ENCODE results near the gene ABLIM2.

ABLIM2 gene

DNA sequence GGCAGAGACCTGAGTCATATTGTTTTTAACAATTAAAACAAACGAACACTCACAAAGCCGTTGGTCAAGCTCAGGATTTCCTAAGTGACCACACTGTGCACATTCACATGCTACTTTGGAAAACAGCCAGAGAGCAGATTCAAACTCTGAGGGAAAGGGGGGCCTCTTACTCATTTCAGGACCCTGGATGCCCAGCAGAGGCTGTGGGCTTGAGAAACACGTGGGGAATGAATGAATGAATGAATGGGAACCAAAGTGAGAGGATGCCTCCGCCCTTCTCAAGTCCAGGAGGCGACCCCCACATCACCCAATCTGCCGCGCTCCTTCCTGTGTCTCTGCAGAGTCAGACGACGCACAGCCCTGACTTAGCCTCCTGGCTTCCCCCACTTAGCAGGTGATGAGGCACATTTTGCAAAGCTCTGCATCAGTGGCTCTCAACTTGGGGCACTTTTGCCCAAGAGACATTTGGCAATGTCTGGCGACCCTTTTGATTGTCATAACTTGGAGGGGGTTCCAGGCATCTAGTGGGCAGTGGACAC lies 76.0 kb downstream of the ABLIM2 start:
- no peak for DNase-seq

DNA sequence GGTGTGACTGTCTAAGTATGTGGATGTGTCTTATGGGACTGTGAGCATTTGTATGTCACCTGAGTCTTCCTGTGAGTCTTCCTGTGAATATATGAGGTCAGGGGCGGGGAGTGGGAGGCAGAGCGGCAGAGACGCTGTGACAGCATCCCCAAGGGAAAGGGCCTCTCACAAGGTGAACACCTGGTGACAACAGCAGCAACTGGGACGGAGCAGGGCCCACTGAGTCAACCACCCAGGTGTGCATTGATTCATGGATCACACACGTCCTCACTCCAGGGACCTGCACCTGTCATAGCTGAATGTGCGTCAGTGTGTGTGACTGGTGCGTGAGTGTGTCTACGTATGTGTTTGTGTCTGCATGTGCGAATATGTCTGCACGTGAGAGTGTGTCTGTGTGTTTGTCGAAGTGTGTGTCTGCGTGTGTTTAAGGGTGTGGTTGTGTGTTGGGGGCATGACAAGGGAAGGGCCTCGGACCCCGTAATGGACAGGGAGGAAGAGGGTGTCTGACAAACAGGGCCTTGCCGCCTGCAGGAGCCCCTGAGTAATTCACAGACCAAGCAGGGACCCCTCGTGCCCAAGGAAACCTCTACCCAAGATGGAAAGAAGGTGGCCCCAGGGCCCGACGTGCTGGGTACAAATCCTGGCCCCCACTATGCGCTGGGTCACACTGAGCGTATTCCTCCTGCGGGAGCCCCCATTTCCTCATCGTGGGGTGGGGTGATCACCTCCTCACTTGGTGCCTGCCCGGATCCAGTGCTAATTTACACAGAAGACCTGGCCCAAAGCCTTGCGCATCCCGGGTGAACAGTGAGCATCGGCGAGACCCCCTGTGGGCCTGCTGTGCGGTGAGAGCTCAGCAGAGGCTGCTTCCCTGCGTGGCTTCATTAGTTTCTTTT lies 76.7 kb downstream of the ABLIM2 start:
- no peak for DNase-seq

DNA sequence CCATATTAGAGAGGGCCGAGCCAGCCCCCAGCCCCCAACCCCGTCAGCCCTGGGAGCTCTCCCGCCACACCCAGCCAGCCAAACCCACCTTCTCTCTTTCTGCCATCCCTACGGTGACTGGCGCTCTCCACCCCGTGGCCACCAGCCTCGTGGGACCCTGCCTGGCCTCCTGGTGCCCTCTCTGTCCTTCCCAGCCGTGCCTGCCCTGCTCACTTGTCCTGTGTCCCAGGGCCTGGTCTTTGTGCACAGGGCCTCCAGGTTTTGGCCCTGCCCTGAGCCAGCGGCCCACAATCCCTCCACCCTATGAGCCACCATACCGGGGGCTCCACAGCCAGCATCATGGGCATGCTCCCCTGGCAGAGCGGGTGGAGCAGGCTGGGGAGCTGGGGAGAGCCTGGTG lies 77.4 kb downstream of the ABLIM2 start:
- DNase-seq: no peak

DNA sequence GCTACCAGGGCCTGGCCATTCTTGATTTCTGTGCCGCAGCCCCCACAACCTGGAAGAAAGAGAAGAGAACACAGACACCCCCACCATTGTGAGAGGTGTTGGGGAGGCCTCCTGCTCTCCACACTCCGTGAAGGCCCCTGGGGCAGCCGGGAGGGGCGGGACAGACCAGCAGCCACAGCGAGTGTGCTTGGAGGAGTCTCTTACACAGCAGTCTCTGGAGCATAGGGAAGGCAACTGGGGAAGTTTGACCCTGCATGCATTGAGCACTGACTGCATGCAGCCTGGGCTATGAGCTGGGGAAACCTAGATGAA lies 77.9 kb downstream of the ABLIM2 start:
- DNase-seq: no peak

- DNase-seq: no peak
These were observed 78.5 kb downstream of the ABLIM2 start for GRCh38 chr4:8079916-8080753.

- DNase-seq: no peak
These were observed 79.4 kb downstream of the ABLIM2 start for GRCh38 chr4:8079031-8079885.

- no peak for DNase-seq
These were observed 80.0 kb downstream of the ABLIM2 start for GRCh38 chr4:8078610-8079015.

GRCh38 chr4:8078109-8078494 lies 80.5 kb downstream of the ABLIM2 start:
- DNase-seq: no peak

GRCh38 chr4:8077181-8078108 lies 81.2 kb downstream of the ABLIM2 start:
- peak; percentile 33 for DNase-seq

- no peak for DNase-seq
These were observed 82.6 kb downstream of the ABLIM2 start for GRCh38 chr4:8076023-8076422.

- DNase-seq: no peak
These were observed 85.3 kb downstream of the ABLIM2 start for GRCh38 chr4:8073206-8073863.

DNA sequence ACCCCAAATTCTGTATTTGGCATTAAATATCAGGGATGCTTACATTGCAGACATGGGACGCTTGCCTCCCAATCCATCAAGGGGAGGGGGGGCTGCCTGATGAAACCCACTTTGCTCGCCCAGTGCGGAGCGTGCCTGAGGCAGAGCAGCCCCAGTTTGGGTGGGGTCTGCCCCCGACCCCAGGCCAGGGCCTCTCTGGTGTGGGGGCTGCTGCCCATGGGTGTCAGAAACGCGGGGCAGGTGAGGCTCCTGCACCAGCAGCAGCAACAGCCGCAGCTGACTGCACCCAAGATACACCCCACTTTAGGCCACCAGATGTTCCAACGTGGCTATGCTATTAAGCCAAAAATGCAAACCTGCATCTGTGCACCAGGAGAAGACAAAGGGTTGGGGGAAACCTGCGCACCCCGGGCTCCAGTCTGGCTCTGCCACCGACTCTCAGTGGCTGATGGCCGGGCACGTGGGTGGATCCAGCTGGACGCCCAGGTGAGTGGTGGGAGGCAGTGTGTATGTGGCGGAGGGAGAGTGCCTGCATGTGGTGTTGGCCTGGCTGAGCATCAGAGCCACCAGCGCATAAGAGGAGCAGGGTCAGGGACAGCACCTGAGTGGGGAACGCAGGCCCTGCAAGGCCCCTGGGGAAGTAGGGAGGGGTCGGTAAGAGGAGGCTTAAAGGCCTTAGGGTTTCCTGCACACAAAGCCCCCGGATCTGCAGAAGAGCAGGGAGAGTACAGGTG lies 86.2 kb downstream of the ABLIM2 start:
- no peak for DNase-seq

GRCh38 chr4:8071766-8072165 lies 86.8 kb downstream of the ABLIM2 start:
- no peak for DNase-seq

DNA sequence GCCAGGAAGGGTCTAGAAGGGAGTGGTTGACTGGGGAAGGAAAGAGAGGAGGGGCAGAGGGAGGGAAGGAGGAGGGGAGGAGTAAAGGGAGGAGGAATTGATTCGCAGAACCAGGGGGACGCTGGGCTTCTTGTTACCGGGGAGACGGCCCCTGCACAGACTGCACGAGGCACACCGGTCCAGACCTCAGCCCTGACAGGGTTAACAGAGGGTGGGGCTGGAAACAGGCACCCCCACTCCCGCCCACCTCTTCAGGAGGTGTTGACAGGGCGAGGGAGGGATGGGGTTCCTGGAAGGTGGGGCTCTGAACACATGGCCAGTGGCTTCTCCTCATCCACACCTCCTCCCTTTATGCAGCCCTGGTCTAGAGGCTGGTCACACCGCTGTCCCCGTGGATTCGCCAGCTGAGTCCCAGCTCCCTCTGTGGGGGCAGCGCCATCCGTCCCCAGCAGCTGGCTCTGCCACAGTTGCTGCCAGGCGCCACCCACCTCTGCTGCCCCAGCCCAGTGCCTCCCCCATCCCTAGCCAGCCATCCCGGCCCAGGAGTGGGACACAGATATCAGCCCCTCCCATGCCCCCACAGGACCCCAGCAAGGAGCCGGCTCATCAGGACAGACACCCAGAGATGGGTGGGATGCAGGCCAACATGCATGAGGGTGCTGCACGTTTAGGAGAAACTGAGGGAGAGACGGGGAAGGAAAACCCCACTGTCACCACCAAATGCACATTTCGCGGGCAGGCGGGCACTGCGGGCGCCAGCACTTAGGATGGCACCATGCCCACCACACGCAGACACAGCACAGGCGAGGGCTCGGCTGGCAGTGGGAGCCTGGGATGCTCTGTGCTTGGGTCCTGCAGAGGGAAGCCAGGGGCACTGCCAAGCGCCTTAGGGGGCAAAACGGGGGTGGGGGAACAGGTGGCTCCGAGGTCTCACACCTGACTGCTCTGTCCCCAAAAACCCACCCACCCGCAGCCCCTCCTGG lies 87.6 kb downstream of the ABLIM2 start:
- DNase-seq: no peak

DNA sequence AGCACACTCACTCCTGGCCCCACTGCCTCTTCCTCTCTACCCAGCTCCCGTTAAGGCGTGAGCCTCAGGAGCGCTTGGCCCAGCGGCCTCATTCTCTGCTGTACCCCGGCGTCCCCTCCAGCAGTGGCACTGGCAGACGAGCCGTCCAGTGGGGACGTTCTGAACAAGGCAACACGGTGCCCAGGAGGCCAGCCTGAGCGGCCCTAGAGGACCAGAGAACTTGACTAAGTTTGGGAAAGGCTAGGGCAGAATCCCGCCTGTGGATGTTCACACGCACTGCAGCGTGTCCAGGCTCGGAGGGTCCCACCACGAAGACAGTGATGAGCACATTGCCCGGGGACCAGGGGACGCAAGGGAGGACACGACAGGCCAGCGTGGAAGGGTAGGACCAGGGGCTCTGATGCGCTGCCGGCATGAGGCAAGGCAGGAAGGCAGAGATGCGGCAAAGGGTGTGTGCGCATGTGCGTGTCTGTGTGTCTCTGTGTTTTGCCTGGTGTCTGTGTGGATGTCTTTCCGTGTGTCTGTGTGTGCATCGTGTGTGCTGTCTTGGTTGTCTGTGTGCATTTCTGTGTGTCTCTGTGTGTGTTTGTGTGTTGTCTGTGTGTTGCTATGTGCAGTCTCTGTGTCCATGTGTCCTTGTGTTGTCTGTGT lies 89.4 kb downstream of the ABLIM2 start:
- no peak for DNase-seq

DNA sequence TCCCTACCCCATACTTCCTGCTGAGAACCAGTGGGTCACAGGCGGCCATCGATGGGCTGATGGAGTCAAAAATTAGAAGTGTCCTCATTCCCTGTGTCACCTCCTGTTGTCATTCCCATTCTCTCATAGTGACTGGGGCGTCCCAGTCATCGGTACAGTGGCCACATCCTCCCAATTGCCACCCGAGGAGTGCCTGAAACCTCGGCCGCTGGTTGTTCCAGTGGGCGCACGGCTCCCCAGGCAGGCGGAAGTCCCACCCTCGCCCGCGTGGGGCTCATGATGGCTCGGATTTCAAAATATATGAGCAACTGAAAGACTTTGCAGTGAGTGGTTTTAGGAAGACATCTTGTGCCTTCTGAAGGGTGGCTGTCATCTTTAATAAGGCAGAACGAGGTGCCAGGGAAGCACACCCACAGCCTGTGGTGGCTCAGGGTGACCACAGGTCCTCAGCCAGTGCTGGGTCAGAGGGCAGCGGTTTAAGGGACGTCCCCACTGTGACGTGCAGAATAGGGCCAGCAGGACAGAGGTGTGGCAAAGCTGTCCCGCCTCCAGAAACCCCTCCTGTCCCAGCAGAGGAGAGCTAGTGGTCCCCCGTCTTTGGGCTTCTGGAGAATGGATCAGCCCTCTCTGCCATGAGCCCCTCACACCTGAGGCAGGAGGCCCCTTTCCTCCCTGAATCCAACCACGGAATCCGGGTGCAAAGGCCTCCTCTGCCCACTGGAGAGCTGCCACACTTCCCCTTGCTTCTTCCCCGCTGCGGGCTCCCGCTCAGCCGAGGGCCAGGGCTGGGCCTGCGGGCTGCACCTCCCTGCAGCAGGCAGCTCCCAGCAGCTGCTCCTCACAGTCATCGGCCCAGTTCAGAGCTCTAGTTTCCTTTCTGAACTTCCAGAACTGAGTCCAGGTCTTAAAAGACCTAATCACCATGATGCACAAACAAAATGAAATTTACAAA lies 90.4 kb downstream of the ABLIM2 start:
- DNase-seq: no peak

- no peak for DNase-seq
These were observed 91.2 kb downstream of the ABLIM2 start for GRCh38 chr4:8067274-8067936.

All from NCI-H526 treated with DMSO at 0.1 percent for 48 hours (cell line).